Measurements from ENCODE around the gene PTGDR2.

- no peak for TF ChIP-seq CTCF (IDR thresholded peaks at IDR 0.05)
- no peak for TF ChIP-seq POLR2A (IDR thresholded peaks at IDR 0.05)
These were observed 16.6 kb upstream of the PTGDR2 start for GRCh38 chr11:60872124-60872960.

Data from ovary (tissue), 3 donors.